CD1c-positive myeloid dendritic cell (primary cell): ENCODE data around the gene KCNIP2.

ENCODE experiments used
- DNase-seq: peaks from one replicate; pipeline ENCODE4 v3.0.0-alpha.2; 2016; ENCODE audit errors: extremely low spot score

KCNIP2 gene

GRCh38 chr10:101843032-101844021, at the start of gene KCNIP2:
Gene KCNIP2, minus strand, starts transcription at chr10:101843800. Its CDS starts 232 bp downstream, at chr10:101843568.
- peak; percentile 54 for DNase-seq

- DNase-seq: no peak
Observed at GRCh38 chr10:101892782-101893391, 49.3 kb upstream of the KCNIP2 start.

- DNase-seq: peak; percentile 69
Observed at GRCh38 chr10:101889256-101890210, 45.9 kb upstream of the KCNIP2 start.

- no peak for DNase-seq
Observed at GRCh38 chr10:101888251-101888949, 44.8 kb upstream of the KCNIP2 start.

- DNase-seq: no peak
Observed at GRCh38 chr10:101887775-101888174, 44.2 kb upstream of the KCNIP2 start.

- no peak for DNase-seq
Observed at GRCh38 chr10:101886521-101887312, 43.1 kb upstream of the KCNIP2 start.

GRCh38 chr10:101881036-101881774, 37.6 kb upstream of the KCNIP2 start:
- DNase-seq: no peak

- no peak for DNase-seq
Observed at GRCh38 chr10:101880232-101880573, 36.6 kb upstream of the KCNIP2 start.

GRCh38 chr10:101879456-101880231, 36.0 kb upstream of the KCNIP2 start:
- DNase-seq: no peak

- no peak for DNase-seq
Observed at GRCh38 chr10:101878869-101879268, 35.3 kb upstream of the KCNIP2 start.

GRCh38 chr10:101875068-101875688, 31.6 kb upstream of the KCNIP2 start:
- DNase-seq: no peak

- DNase-seq: no peak
Observed at GRCh38 chr10:101874252-101874651, 30.7 kb upstream of the KCNIP2 start.

GRCh38 chr10:101867931-101868330, 24.3 kb upstream of the KCNIP2 start:
- DNase-seq: no peak

- DNase-seq: no peak
Observed at GRCh38 chr10:101859530-101859929, 15.9 kb upstream of the KCNIP2 start.

GRCh38 chr10:101858723-101859500, 15.3 kb upstream of the KCNIP2 start:
- peak; percentile 14 for DNase-seq

GRCh38 chr10:101857802-101858476, 14.3 kb upstream of the KCNIP2 start:
- DNase-seq: no peak

GRCh38 chr10:101856626-101857025, 13.0 kb upstream of the KCNIP2 start:
- no peak for DNase-seq
